ENCODE data around the gene LCE2C.

The LCE2C gene

DNA sequence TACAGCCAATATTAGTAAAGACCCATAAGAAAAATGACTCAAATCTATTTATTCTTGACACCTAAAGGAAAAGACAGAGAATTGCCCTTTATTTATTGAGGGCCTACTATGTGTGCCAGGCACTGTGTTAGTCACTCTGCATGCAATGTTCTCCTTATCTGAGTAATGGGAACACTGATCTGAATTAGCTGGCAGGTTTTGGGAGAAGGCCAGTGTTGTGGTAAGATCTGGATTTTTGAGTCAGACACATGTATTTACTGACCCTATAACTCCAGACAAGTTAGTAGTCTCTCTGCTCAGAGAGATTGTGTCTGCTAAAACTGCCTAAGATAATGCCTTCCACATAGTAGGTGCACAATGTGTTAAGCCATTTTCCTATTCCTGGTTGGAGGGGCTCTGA is 50.2 kb downstream of the LCE2C start:
- DNase-seq (ENCODE audit: low spot score): no peak
- TF ChIP-seq, protein P1, sequence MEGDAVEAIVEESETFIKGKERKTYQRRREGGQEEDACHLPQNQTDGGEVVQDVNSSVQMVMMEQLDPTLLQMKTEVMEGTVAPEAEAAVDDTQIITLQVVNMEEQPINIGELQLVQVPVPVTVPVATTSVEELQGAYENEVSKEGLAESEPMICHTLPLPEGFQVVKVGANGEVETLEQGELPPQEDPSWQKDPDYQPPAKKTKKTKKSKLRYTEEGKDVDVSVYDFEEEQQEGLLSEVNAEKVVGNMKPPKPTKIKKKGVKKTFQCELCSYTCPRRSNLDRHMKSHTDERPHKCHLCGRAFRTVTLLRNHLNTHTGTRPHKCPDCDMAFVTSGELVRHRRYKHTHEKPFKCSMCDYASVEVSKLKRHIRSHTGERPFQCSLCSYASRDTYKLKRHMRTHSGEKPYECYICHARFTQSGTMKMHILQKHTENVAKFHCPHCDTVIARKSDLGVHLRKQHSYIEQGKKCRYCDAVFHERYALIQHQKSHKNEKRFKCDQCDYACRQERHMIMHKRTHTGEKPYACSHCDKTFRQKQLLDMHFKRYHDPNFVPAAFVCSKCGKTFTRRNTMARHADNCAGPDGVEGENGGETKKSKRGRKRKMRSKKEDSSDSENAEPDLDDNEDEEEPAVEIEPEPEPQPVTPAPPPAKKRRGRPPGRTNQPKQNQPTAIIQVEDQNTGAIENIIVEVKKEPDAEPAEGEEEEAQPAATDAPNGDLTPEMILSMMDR (IDR thresholded peaks at IDR 0.05; ENCODE audit: extremely low read depth, missing control alignments): no peak

Measured in GM20000 (cell line).